ENCODE data around the gene GPS1.

The GPS1 gene

DNA sequence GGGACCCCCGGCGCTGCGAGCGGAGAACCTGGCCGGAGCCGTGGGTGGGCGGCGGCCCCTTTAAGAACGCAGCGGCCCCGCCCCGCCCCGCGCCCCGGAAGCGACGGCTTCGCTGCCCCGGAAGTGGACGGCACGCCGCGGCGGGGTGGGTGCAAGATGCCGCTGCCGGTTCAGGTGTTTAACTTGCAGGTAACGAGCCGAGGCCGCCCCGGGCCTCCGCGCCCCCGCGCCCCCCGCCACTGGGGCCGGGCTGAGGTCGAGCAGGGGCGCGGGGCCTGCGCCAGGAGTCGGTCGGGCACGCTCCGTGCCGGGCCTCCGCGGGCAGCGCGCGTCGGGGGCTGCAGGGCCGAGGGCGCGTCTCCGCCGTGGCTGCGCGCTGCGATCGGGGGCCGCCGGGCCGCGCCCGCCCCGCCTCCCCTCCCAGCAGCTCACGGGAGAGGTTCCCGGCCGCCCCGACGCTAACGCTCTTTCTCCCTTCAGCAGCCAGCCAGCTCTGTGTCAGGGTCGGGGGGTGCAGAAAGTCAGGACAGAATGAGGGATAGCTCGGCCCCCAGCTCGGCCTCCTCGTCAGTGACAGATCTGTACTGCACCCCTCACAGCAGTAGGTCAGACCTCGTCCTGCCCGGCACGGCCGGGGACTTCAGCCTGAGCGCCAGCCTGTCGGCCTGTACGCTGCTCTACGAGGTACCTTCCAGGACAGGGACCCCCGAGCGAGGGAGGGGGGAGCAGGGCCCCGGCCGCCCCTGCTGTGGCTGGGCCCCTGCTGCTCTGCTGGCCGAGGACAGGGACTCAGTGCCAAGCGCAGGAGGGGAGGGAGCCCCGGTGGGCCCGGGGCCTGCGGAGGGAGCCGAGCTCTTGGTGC is at the start of gene GPS1, which contains the start of gene RFNG:
Gene GPS1 (plus strand): TSS at position 123 of the 862 bp plus-strand sequence. CDS start 34 bp downstream, at position 157.
Gene RFNG (minus strand): TSS at position 36 of the 862 bp plus-strand sequence. CDS start 45 bp downstream, outside the sequence.
- peak; percentile 72 to 85 (median 72) for DNase-seq (ENCODE audit: low read depth in 3 of 3)

DNA sequence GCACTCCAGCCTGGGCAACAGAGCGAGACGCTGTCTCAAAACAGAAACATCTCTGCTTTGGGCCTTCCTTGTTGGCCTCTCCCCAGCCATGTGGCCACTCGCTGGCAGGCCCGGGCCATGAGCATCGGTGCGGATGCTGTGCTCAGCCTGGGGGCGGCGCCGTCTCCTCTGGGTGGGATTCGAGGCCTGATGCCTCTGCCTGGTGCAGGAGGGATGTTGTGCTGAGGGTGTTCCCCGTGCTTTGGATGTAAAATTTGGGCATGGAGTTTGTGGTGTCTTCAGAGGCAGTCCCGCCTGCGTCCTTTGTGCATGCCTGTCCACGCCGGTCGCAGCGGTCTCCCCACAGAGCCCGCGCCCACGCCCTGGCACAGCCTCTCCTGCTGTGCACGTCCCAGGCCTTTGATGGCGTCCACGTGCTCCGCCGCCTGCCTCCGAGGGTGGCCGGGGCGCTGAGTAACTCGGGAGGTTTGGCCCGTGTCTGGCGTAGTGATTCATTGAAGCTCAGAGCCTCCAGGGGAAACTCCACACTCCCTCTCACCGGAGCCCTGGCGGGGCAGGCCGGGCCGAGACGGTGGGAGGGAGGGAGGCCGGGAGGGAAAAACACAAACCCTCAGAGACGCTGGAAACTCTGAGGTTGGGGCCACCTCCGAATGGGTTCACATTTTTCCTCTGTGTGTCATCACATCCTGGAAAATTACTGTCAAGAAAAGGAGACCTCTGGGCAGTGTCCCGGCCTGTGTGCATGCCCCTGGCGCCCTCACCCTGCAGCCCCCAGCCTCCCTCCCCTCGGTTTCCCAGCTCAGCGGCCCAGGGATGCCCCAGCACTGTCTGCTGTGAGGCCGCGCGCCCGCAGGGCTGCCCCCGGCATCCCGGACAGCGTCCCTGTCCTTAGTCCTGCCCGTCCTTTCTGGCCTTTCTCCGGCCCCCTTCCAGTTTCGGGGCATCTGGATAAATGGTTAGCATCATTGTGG is 48.0 kb upstream of the GPS1 start:
- peak in 1 of 3 experiments; percentile 44 for DNase-seq (ENCODE audit: low read depth in 3 of 3)

DNA sequence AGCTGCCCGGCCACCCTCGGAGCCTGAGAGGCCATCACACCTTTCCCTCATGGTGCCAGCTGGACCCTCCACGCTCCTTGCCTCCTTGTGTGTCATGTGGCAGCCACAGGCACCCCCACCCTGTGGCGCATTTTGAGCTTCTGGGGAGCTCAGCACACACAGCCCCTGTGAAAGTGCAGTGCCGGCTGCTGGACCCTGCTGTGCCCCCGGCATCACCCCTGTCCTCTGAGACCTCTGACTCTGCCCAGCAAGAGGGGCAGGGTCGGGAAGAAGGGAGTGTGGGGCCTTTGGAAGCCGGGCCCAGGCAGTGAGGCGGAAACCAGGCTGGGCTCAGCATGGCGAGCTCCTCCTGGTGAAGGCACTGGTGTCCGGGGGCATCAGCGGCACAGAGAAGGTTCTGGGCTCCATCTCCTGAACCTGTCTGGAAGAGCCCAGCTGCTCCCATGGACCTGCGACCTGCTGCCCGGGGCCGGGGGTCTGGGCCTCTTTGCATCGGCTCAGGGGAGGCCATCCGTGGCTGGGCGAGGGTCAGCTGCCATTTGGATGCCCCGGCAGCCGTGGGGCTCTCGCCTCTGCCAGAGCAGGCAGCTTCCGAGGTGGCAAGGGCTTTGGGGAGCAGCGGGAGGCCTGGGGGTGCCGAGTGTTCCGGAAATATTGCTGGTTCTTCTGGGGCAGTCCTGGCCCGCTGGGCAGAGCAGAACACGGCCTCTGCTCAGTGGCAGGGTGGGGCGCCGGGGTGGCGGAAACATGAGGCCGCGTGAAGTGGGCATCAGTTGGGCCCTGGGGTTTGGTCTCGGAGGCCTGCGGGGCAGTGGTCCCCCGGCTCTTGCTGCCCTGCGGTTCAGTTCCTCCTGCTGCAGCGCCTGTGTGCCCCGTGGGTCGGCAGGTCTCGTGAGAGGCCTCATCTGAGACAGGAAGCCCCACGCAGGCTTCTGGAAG is 46.9 kb upstream of the GPS1 start:
- DNase-seq (ENCODE audit: low read depth in 3 of 3) = no peak

- DNase-seq (ENCODE audit: low read depth in 3 of 3) = no peak
Measured at GRCh38 chr17:82005701-82006348, 45.9 kb upstream of the GPS1 start.

GRCh38 chr17:82006468-82007227 is 45.0 kb upstream of the GPS1 start:
- DNase-seq (ENCODE audit: low read depth in 3 of 3) = no peak

DNA sequence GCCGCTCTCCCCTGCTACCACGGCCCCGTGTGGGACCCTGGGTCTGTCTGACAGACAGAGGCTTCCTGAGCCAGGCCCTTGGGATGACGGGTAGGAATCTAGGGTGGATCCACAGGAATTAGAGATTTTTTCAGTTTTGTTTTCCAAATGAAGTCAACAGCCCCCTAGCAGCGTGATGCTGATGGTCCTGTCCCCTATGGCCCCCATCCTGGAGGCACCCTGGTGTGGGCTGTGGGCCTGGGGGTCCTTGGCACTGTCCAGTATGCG is 44.5 kb upstream of the GPS1 start:
- no peak for DNase-seq (ENCODE audit: low read depth in 3 of 3)

DNA sequence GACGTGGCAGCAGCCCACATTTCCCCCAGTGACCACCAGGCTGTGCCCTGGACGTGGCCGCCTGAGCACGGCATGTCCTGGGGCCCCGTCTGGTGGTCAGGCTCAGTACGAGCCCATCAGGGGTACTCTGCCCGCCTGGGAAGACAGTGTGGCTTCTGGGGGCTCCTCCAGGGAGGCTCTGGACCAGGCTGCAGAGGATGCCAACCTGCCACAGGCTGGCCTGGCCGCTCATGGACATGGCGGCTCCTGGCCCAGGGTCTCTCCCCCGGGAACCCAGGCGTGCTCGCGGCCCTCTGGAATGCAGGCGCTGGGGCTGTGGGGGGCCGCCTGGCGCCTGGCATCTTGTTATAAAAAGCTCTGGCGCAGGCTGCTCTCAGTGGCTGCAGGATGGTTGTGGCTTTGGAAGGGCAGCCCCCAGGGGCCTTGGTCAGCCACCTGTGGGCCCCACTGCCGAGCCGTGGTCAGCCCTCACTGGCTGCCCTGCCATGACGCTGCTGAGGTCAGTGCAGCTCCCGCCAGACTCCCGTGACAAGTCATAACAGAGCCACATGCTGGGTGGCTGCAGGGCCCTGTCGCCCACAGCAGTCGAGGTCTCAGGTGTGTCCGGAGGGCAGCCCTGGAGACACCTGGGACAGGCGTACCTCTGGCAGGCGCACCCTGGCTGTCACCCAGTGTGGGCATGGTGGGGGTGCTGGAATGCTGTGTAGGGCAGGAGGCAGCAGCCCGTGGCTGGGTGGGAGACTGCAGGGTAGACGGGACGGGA is 44.0 kb upstream of the GPS1 start:
- no peak for DNase-seq (ENCODE audit: low read depth in 3 of 3)

GRCh38 chr17:82008258-82008940 is 43.3 kb upstream of the GPS1 start:
- no peak for DNase-seq (ENCODE audit: low read depth in 3 of 3)

DNA sequence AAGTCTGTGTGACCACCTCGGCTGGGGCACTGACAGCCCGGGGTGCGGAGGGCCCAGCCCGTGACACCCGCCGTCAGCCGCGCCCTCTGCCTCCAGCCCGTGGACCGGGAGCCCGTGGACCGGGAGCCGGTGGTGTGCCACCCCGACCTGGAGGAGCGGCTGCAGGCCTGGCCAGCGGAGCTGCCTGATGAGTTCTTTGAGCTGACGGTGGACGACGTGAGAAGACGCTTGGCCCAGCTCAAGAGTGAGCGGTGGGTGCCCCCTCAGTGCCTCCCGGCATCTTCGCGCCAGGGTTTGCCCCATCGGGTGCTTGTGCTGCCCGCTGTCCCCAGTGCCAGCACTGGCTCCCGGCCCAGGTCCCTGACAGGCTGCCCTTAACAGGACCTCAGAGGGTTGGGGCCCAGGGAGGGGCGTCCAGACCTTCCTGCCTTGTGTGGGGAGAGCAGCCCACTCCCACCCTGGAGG is 42.7 kb upstream of the GPS1 start:
- DNase-seq (ENCODE audit: low read depth in 3 of 3) = no peak

- DNase-seq (ENCODE audit: low read depth in 3 of 3) = no peak
Measured at GRCh38 chr17:82009413-82009812, 42.3 kb upstream of the GPS1 start.

DNA sequence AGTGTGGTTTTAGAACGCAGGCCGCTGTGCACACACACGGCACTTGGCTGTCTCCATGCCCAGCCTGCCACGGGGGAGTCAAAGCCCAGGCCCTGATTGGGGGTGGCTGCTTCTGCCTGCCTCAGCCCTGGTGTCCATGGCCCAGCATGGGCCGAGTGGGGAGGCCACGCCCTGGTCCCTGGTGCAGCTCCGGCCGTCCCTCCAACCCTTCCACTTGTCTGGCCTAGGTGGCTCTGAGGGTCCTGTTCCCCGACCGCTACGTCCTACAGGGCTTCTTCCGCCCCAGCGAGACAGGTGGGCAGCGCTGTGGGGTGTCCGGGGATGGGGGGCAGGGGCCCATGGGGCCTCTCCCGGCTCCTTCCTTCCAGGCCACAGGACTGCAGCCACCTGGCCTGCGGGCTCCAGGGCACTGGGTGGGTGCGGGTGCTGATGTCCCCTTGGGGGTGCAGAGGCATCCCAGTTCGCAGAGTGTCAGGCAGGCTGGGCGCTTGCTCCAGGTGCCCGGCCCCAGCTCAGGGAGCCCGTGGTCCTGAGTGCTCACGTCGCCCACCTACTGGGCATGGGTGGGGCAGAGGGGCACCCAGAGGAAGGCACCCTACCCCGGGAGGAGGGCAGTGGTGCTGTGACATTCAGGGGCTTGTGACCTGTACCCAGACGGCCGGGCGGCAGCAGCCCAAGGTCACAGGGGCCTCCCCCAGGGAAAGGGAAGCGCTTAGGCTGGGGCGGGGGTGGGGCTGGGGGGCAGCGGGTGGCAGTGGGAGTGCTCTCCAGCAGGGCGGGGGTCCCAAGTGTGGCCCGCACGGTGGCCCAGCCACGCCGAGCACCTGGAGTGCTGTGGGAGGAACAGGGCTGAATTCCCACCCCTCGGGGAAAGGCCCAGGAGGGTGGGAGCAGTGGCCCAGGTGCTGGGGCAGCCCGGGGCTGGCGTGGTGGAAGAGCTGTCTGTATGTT is 40.8 kb upstream of the GPS1 start:
- DNase-seq (ENCODE audit: low read depth in 3 of 3) = no peak

DNA sequence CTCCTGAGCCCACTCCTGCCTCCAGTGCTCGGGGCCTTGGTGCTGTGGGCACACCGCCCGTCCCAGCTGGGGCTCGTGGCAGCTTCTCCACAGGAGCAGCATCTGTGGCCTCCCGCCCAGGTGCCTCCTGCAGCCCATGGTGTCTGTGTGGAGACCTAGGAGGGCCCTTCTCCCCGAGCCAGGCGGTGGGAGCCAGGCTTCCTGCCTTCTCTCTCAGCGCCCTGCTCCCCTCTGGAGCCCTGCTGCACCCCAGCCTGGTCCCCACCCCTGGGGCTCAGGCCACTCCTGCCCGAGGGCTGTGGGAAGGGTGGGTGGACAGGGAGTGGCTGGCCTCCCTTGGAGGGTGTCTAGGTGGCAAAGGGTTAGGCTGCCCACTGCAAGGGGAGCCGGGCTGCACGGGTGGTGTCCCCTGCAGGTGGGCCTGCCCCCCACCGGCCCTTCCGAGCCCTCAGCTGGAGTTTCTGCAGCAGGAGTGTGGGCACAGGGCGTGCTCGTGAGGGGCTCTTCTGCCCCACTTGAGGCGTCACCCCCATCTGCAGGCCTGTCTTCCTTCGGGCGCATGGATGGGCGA is 40.0 kb upstream of the GPS1 start:
- no peak for DNase-seq (ENCODE audit: low read depth in 3 of 3)

DNA sequence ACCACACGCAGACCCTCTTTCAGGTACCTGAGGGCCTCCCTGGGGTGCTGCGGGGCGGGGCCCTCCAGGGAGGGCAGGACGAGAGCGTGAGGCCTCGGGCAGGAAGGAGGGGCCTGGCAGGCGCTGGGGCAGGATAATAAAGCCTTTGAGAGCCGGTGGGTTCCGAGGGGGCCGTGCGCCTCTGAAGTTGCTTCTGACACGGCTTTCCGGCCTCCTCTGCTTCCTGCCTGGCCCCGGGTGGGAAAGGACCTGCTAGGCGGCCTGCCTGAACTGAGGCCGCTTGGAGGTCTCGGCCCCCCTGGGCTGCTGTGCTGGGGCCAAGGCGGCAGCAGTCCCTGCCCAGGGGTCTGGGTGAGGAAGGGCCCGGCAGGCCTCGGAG is 39.4 kb upstream of the GPS1 start:
- no peak for DNase-seq (ENCODE audit: low read depth in 3 of 3)

GRCh38 chr17:82012640-82013295 is 38.9 kb upstream of the GPS1 start:
- no peak for DNase-seq (ENCODE audit: low read depth in 3 of 3)

GRCh38 chr17:82013341-82013740 is 38.4 kb upstream of the GPS1 start:
- DNase-seq (ENCODE audit: low read depth in 3 of 3) = no peak

DNA sequence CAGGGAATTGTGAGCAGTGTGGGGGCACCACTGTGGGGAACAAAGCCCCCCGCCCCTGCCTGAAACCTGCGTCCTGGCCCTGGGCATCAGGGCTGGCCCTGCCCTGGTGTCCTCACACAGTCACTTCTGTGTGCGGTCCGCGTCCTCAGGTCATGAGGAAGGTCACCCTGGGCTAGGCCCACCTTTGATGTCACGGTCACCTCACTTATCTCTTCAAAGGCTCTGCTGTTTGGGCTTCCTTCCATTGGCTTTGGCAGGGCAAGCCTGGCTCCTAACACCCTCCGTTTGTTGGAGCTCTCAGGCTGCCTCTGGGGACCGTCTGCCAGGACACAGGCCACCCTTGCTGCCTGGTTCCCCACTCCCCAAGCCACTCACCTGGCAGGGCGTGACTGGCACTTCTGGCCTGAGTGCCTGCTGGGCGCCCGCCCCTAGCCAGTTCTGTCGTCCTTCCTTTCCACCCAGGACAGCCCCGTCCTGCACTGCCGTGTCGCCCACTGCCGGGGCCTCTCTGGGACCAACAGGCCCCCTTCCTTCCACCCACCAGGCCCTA is 37.9 kb upstream of the GPS1 start:
- DNase-seq (ENCODE audit: low read depth in 3 of 3) = no peak
